ENCODE measurements around the gene KREMEN1.

KREMEN1 gene

GRCh38 chr22:29060251-29060869 lies 12.5 kb upstream of the KREMEN1 start:
- Histone ChIP-seq H3K27me3 (ENCODE audit: insufficient read depth, poor library complexity, severe bottlenecking) (no peaks in the 10 kb centered on the region), H3K27ac (replicated peaks) (no peak overlapping the region), H3K4me3 (replicated peaks; ENCODE audit: insufficient read depth, low read length) (no peak overlapping the region)
- DNase-seq (ENCODE audit: low read depth in 1 of 2, low spot score in 1 of 2): no peak
- TF ChIP-seq POLR2AphosphoS5 (IDR thresholded peaks at IDR 0.05; ENCODE audit: low read depth): no peak
- no peak for TF ChIP-seq CTCF (IDR thresholded peaks at IDR 0.05; ENCODE audit: insufficient read depth, low read length)
- no peak for TF ChIP-seq GABPA (IDR thresholded peaks at IDR 0.05; ENCODE audit: low read depth)
- TF ChIP-seq SPI1 (IDR thresholded peaks at IDR 0.05; ENCODE audit: borderline replicate concordance, low read depth): peak; percentile 73

GRCh38 chr22:29060931-29061330 lies 11.9 kb upstream of the KREMEN1 start:
- Histone ChIP-seq H3K27me3 (ENCODE audit: insufficient read depth, poor library complexity, severe bottlenecking) (no peaks in the 10 kb centered on the region), H3K4me3 (replicated peaks; ENCODE audit: insufficient read depth, low read length) (no peak overlapping the region), H3K27ac (replicated peaks) (no peak overlapping the region)
- TF ChIP-seq POLR2AphosphoS5 (IDR thresholded peaks at IDR 0.05; ENCODE audit: low read depth) (no peak), SPI1 (IDR thresholded peaks at IDR 0.05; ENCODE audit: borderline replicate concordance, low read depth) (no peak), REST (IDR thresholded peaks at IDR 0.05; ENCODE audit: insufficient replicate concordance, low read depth) (no peak), CTCF (IDR thresholded peaks at IDR 0.05; ENCODE audit: insufficient read depth, low read length) (no peak), GABPA (IDR thresholded peaks at IDR 0.05; ENCODE audit: low read depth) (no peak)
- no peak for DNase-seq (ENCODE audit: low read depth in 1 of 2, low spot score in 1 of 2)

- TF ChIP-seq REST (IDR thresholded peaks at IDR 0.05; ENCODE audit: insufficient replicate concordance, low read depth): no peak
- TF ChIP-seq POLR2AphosphoS5 (IDR thresholded peaks at IDR 0.05; ENCODE audit: low read depth): no peak
- TF ChIP-seq CTCF (IDR thresholded peaks at IDR 0.05; ENCODE audit: insufficient read depth, low read length): no peak
- TF ChIP-seq SPI1 (IDR thresholded peaks at IDR 0.05; ENCODE audit: borderline replicate concordance, low read depth): no peak
- TF ChIP-seq GABPA (IDR thresholded peaks at IDR 0.05; ENCODE audit: low read depth): no peak
- Histone ChIP-seq H3K27ac (replicated peaks) (no peak within 1 kb of the TSS), H3K4me3 (replicated peaks; ENCODE audit: insufficient read depth, low read length) (no peak within 1 kb of the TSS), H3K27me3 (ENCODE audit: insufficient read depth, poor library complexity, severe bottlenecking) (no peaks in the 10 kb centered on the region)
- DNase-seq (ENCODE audit: low read depth in 1 of 2, low spot score in 1 of 2): no peak
Measured at GRCh38 chr22:29061773-29062172, 11.1 kb upstream of the KREMEN1 start, which contains the start of gene C22orf31. Gene C22orf31, minus strand, starts transcription at chr22:29061831. Its CDS starts 39 bp downstream, at chr22:29061792.

All from HL-60 (cell line).